ENCODE results near the gene PPP2R2D.
"Not testable (repeated sequence)": the region's sequence is repeated elsewhere in the genome, so short reads cannot be mapped to it uniquely, and the experiment has no call there.

PPP2R2D gene

GRCh38 chr10:131868436-131868835 lies 32.4 kb upstream of the PPP2R2D start:
- DNase-seq = no peak

GRCh38 chr10:131869344-131869743 lies 31.5 kb upstream of the PPP2R2D start:
- no peak for DNase-seq

- DNase-seq = no peak
Observed at GRCh38 chr10:131870411-131870810, 30.4 kb upstream of the PPP2R2D start.

- DNase-seq = no peak
Observed at GRCh38 chr10:131870831-131871672, 29.8 kb upstream of the PPP2R2D start.

- DNase-seq = no peak
Observed at GRCh38 chr10:131871673-131872005, 29.2 kb upstream of the PPP2R2D start.

GRCh38 chr10:131872011-131872826 lies 28.6 kb upstream of the PPP2R2D start:
- DNase-seq = no peak

GRCh38 chr10:131872827-131873375 lies 27.9 kb upstream of the PPP2R2D start:
- no peak for DNase-seq

- DNase-seq = peak; percentile 64
Observed at GRCh38 chr10:131874991-131875451, 25.8 kb upstream of the PPP2R2D start.

- DNase-seq = no peak
Observed at GRCh38 chr10:131875501-131875900, 25.3 kb upstream of the PPP2R2D start.

- DNase-seq = no peak
Observed at GRCh38 chr10:131876017-131876416, 24.8 kb upstream of the PPP2R2D start.

- DNase-seq = no peak
Observed at GRCh38 chr10:131876508-131876907, 24.3 kb upstream of the PPP2R2D start.

GRCh38 chr10:131880016-131880590 lies 20.7 kb upstream of the PPP2R2D start:
- DNase-seq = no peak

GRCh38 chr10:131881104-131881880 lies 19.5 kb upstream of the PPP2R2D start:
- DNase-seq = no peak

GRCh38 chr10:131882151-131882550 lies 18.7 kb upstream of the PPP2R2D start:
- no peak for DNase-seq

- DNase-seq = no peak
Observed at GRCh38 chr10:131882590-131883451, 18.0 kb upstream of the PPP2R2D start.

GRCh38 chr10:131883621-131884393 lies 17.0 kb upstream of the PPP2R2D start:
- DNase-seq = not testable (repeated sequence)

- DNase-seq = no peak
Observed at GRCh38 chr10:131885391-131886165, 15.2 kb upstream of the PPP2R2D start.

- no peak for DNase-seq
Observed at GRCh38 chr10:131886237-131886636, 14.6 kb upstream of the PPP2R2D start.

- DNase-seq = no peak
Observed at GRCh38 chr10:131888186-131888604, 12.6 kb upstream of the PPP2R2D start.

GRCh38 chr10:131889755-131890154 lies 11.1 kb upstream of the PPP2R2D start:
- no peak for DNase-seq

All from HCEC 1CT (cell line).